Panc1 (cell line): ENCODE measurements around the gene BRAT1. TPM values are rescaled to one million over a fixed set of nuclear protein-coding genes. Genes with fewer than 3 reads are reported as not detected.
A peak's percentile ranks its signal among the peaks of the same experiment; 100 is the strongest.

Source experiments
- ATAC-seq: fragments of 200-7000 bp; cut with Tn5 transposase; 2 replicates; pipeline ENCODE4 v1.9.1; 2020; ENCODE audit warnings: mild to moderate bottlenecking, moderate library complexity
- BruUV-seq: library from RNA; stranded (reverse); fragments of 400-500 nt; replicated peaks from 2 replicates; lab custom pipeline; 2021; lab: Mats Ljungman, UMichigan
- CTCF ChIA-PET: fragments of 300-600 bp; sonication (Branson Sonifier 250); formaldehyde crosslinking; loops from one replicate; lab custom pipeline; 2022; ENCODE audit warnings: antibody characterized with exemption; lab: Charles Lee
- POLR2A ChIA-PET: fragments of 300-600 bp; sonication (Branson Sonifier 250); formaldehyde crosslinking; loops from one replicate; lab custom pipeline; 2022; ENCODE audit warnings: antibody characterized with exemption; lab: Charles Lee
- DNase-seq: peaks from one replicate; pipeline ENCODE4 v3.0.0-alpha.2; 2010; ENCODE audit warnings: low read depth, low spot score
- H3K27ac ChIP-seq: 2 replicates; pipeline ENCODE4 v1.5.1; 2011; ENCODE audit warnings: mild to moderate bottlenecking, low read length, inconsistent platforms
- H3K27me3 ChIP-seq: fragments of 200-500 bp; sonication (Bioruptor generic); 2 replicates; pipeline ENCODE4 v1.6.0; 2014; ENCODE audit warnings: low read length, inconsistent platforms; ENCODE audit not compliant: control insufficient read depth, insufficient read depth
- H3K36me3 ChIP-seq: fragments of 200-500 bp; sonication (Bioruptor generic); 2 replicates; pipeline ENCODE4 v1.5.1; 2014; ENCODE audit warnings: inconsistent platforms, mild to moderate bottlenecking, low read length, moderate library complexity; ENCODE audit not compliant: control insufficient read depth, insufficient read depth
- H3K4me1 ChIP-seq: 2 replicates; pipeline ENCODE4 v1.5.1; 2011; ENCODE audit warnings: inconsistent platforms, mild to moderate bottlenecking, low read length, moderate library complexity; ENCODE audit not compliant: control insufficient read depth, insufficient read depth
- H3K4me3 ChIP-seq, 2 experiments: 2 replicates each; pipeline ENCODE4 v1.5.1; 2011 to 2012; ENCODE audit warnings: low read depth in 2 of 2, low read length in 2 of 2, mild to moderate bottlenecking in 2 of 2, inconsistent platforms in 1 of 2, moderate library complexity in 1 of 2
- H3K9me3 ChIP-seq: fragments of 200-500 bp; sonication (Bioruptor generic); 2 replicates; pipeline ENCODE4 v1.5.1; 2014; ENCODE audit warnings: low read depth, mild to moderate bottlenecking, inconsistent platforms, low read length, moderate library complexity; ENCODE audit not compliant: control insufficient read depth, insufficient read depth
- CTCF ChIP-seq: fragments of 450-650 bp; IDR thresholded peaks from 2 replicates; pipeline ENCODE4 v1.5.1; 2017; ENCODE audit warnings: mild to moderate bottlenecking
- POLR2AphosphoS5 ChIP-seq: IDR thresholded peaks from 2 replicates; pipeline ENCODE4 v1.6.1; 2012; ENCODE audit warnings: mild to moderate bottlenecking, low read depth, low read length, moderate library complexity
- REST ChIP-seq, 2 experiments: IDR thresholded peaks; 2 replicates each; pipeline ENCODE4 v1.6.1; 2011 to 2012; ENCODE audit warnings: low read depth in 2 of 2, control low read depth in 1 of 2, low read length in 1 of 2, mild to moderate bottlenecking in 1 of 2, moderate library complexity in 1 of 2; ENCODE audit not compliant: insufficient read depth in 1 of 2
- SIN3A ChIP-seq: IDR thresholded peaks from 2 replicates; pipeline ENCODE4 v1.6.1; 2012; ENCODE audit warnings: low read depth, mild to moderate bottlenecking, low read length, moderate library complexity, borderline replicate concordance; ENCODE audit not compliant: insufficient read depth
- TCF7L2 ChIP-seq: IDR thresholded peaks from 2 replicates; pipeline ENCODE4 v1.6.1; 2011; ENCODE audit warnings: mild to moderate bottlenecking, low read depth, low read length, inconsistent platforms
- in situ Hi-C: cut with HindIII; loops from 2 replicates; pipeline ENCODE4 v1.10.0; 2016; ENCODE audit warnings: low sequenced_read_pairs, low pct_unique_long_range_greater_than_20kb
- intact Hi-C: fragments of 100-400 bp; cut with micrococcal nuclease; formaldehyde crosslinking; loops from one replicate; pipeline ENCODE4 v1.10.0; 2022; ENCODE audit not compliant: unreplicated experiment
- microRNA-seq: library from miRNA; unstranded; fragments of <30 nt; microRNA quantifications from one replicate; pipeline ENCODE4 v1.1.0, GENCODE V29; 2020; ENCODE audit not compliant: unreplicated experiment
- total RNA-seq: library from RNA; stranded (reverse); gene quantifications from one replicate; pipeline ENCODE4 v1.2.1, GENCODE V29; 2021; ENCODE audit not compliant: unreplicated experiment

Gene BRAT1
- total RNA-seq, 1 experiment from 2014 or later: 76.9 TPM

GRCh38 chr7:2488681-2489080 is 66.6 kb downstream of the BRAT1 start:
- Histone ChIP-seq H3K27ac (no peak overlapping the region), H3K4me1 (peaks cover 8% of the 10 kb centered on the region), H3K27me3 (no peaks in the 10 kb centered on the region), H3K9me3 (no peaks in the 10 kb centered on the region), H3K4me3 (no peak overlapping the region), H3K36me3 (no peaks in the 10 kb centered on the region)
- 0 out of 2 replicates have a peak, but pooled peaks have one; percentile 16 for ATAC-seq
- in situ Hi-C loops (no loop called here), intact Hi-C loops (no loop called here)
- POLR2A ChIA-PET: no interaction called here
- no TSS peak for BruUV-seq
- TF ChIP-seq SIN3A (no peak), CTCF (no peak), POLR2AphosphoS5 (no peak), TCF7L2 (no peak), REST (IDR thresholded peaks at IDR 0.05; ENCODE audit: insufficient read depth in 1 of 2, low read depth in 2 of 2, low read length in 1 of 2) (no peak)
- CTCF ChIA-PET: interaction anchor here (0.7 to 1.3 kb wide), 2 partner anchors 20 to 221 kb away, joined by 3 to 4 read pairs; no protein-coding TSS in a partner anchor
- DNase-seq: no peak

GRCh38 chr7:2488272-2488645 is 67.1 kb downstream of the BRAT1 start:
- H3K4me3 ChIP-seq: no peak overlapping the region
- TF ChIP-seq REST (IDR thresholded peaks at IDR 0.05; ENCODE audit: insufficient read depth in 1 of 2, low read depth in 2 of 2, low read length in 1 of 2) (no peak), CTCF (no peak), TCF7L2 (no peak), POLR2AphosphoS5 (no peak), SIN3A (no peak)
- POLR2A ChIA-PET: no interaction called here
- no peaks in the 10 kb centered on the region for H3K9me3 ChIP-seq
- peaks cover 8% of the 10 kb centered on the region for H3K4me1 ChIP-seq
- CTCF ChIA-PET: interaction anchor here (0.7 to 1.3 kb wide), 2 partner anchors 20 to 222 kb away, joined by 3 to 4 read pairs; no protein-coding TSS in a partner anchor
- intact Hi-C loops (no loop called here), in situ Hi-C loops (no loop called here)
- DNase-seq (no peak), ATAC-seq (peak; percentile 35; the same call in 1 of the 2 replicates)
- BruUV-seq: no TSS peak
- H3K36me3 ChIP-seq: no peaks in the 10 kb centered on the region
- H3K27ac ChIP-seq: no peak overlapping the region
- no peaks in the 10 kb centered on the region for H3K27me3 ChIP-seq

Small RNA genes within 50 kb of the gene (microRNA-seq; reads per million reads assigned to microRNA genes)
- gene MIR4648: not detected

Other genes with a start within 250 kb of the BRAT1 start
- gene SNX8, start 241.1 kb downstream of the BRAT1 start, total RNA-seq: 139 TPM
- gene EIF3B, start 200.7 kb downstream of the BRAT1 start, total RNA-seq: 432 TPM
- gene CHST12, start 151.9 kb downstream of the BRAT1 start, total RNA-seq: 48.3 TPM
- gene GRIFIN, start 79.1 kb downstream of the BRAT1 start, total RNA-seq: not detected
- 38.1 TPM for gene LFNG, start 35.8 kb downstream of the BRAT1 start, total RNA-seq
- 44.8 TPM for gene IQCE, start 3.5 kb upstream of the BRAT1 start, total RNA-seq
- 278 TPM for gene TTYH3, start 76.5 kb upstream of the BRAT1 start, total RNA-seq
- gene AMZ1, start 132.7 kb upstream of the BRAT1 start, total RNA-seq: 0.57 TPM